GM19351 (cell line): ENCODE results near the gene ENPP1.

Source experiments
- ATAC-seq: cut with Tn5 transposase; IDR thresholded peaks from one replicate; pipeline ENCODE4 v1.9.1; 2021; ENCODE audit warnings: mild to moderate bottlenecking, moderate library complexity; ENCODE audit not compliant: unreplicated experiment

ENPP1 gene

GRCh38 chr6:131784561-131784960, 23.3 kb upstream of the ENPP1 start:
- ATAC-seq, result no peak

- no peak for ATAC-seq
Observed at GRCh38 chr6:131787079-131787478, 20.7 kb upstream of the ENPP1 start.

DNA sequence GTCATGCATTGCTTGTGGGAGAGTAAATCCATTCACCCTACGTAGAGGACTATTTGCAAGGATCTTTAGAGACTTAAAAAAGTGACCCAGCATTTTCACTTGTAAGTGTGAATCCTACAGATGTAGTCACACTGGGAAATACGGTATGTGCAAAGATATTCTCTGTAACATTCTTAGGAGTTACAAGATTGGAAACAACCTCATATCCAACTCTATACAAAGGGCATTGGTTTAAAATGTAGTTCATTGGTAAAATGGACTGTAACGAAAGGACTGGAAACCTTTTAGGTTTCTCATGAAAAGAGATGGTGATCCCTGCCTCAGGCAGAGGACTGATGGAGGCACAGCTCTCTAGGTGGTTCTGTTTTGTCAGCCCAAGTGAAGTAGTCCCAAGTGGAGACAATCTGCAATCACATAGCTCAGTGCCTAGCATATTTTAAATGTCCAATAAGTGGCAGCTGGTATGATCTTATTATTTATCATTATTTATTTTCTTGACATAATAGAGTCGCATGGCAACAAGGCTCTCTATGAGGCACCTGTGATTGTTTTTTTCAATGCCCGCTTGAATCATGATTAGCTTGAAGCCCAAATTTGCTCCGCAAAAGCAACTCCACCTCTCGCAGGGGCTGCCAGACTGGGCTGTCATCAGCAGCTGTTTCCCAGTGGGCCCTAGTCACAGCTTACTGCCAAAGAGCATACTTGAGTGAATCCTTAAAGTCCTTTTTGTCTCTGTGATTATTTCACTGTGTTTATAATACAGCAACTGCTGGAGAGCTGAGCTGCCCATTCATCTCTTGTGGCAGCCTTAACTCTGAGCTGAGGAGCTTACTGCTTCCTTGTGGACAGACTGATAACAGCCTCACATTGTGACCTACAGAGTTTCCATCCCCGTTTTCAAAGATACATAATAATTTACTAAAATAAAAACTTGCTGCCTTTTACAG, 19.8 kb upstream of the ENPP1 start:
- ATAC-seq, result no peak

GRCh38 chr6:131789219-131789618, 18.6 kb upstream of the ENPP1 start:
- ATAC-seq, result no peak

DNA sequence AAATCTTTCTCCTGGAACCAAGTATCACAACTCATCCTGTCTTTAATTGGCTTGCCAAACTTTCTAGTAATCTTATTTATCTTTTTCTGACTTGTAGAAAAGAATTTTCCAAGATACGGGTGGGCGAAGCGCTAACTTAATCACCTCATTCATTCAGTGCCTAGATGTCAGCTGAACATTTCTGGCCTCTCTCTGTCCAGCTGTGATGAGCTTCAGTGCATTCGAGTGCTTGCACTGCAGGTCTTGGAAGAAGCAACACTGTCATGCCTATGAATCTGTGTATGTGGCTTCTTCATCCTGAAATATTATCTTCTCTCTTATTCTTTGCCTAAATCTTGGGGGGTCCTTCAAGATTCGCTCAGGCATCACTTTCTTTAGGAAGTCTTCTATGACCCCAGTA, 16.3 kb upstream of the ENPP1 start:
- no peak for ATAC-seq

- no peak for ATAC-seq
Observed at GRCh38 chr6:131792091-131792496, 15.7 kb upstream of the ENPP1 start.

DNA sequence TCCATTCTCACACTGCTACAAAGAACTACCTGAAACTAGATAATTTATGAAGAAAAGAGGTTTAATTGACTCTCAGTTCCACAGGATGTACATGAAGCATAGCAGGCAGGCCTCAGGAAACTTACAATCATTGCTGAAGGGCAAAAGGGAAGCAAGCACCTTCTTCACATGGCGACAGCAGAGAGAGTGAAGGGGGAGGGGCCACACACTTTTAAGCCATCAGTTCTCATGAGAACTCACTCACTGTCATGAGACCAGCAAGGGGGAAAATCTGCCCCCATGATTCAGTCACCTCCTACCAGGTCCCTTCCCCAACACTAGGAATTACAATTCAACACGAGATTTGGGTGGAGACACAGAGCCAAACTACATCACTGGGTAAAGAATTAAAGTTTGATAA, 12.5 kb upstream of the ENPP1 start:
- ATAC-seq, result no peak

GRCh38 chr6:131802347-131802746, 5.5 kb upstream of the ENPP1 start:
- no peak for ATAC-seq

DNA sequence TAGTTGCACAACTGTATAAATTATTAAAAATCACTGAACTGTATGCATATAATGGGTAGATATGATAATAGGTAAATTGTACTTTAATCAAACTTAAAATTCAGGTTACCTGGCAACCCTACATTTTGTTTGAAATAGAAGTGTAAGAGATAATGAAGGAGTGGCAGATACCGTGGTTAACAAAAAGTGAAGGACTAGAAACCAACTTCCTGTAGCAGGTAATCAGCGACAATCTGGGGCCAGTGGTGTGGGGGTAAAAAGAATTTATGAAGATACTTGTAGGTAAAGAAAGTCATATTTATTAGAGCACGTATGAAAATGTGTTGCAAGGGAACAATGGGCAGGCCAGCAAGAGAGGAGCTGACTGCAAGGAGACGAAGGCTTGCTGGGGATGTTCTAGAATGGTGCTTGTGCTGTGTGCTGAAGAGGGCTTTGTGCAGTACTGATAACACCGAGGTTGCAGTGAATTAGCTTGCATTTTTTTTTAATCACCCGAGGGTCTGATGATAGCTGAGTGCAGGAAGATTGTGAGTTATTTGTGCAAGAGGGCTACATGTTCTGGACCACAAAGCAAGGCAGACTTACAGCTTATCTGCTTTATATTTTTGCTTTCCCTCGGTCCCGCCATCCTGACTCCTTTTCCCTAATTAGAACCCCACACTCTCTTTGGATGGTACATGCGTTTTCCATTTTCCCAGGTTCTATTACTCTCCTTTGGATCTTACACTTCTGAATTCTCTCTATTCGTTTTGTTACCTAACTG, 4.6 kb upstream of the ENPP1 start:
- ATAC-seq, result no peak

GRCh38 chr6:131804131-131804530, 3.7 kb upstream of the ENPP1 start:
- no peak for ATAC-seq

GRCh38 chr6:131807321-131807643, 538 bp upstream of the ENPP1 start:
- ATAC-seq, result no peak

DNA sequence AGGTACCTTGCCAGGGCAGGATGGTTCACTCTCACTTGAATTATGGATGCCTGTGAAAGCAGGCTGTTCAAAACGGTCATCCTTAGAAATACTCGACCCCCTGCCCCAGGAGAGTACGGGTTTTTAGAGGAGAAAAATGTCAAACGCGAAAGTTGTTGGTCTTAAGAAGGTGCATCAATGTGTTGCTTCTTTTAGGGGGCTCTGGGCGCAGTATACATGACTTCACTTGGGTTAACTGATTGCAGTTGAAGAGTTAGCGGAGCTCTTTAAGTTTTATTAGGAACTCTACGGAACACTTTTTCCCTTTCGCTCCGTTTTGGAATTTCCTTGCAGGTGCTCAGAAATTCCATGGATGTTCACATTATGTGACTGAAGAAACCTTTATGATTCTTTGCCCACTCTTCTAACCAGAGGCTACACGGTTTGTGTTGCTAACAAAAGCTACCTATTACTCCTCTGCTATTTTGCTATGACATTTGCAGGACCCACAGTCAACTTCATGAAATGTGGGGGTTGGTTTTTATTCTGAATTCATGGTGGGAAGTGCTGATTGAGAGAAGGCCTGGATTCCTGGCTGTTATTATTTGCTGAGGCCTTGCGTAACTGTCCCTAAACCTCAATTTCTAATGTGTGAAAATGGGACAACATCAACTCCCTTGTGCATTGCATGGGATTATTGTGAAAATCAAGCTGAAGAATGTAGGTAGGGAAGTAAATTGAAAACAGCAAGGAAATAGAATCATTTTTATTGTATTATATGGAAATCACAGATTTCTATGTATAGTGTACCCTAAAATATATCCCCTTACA, 845 bp downstream of the ENPP1 start:
- ATAC-seq, result no peak

- ATAC-seq, result no peak
Observed at GRCh38 chr6:131811500-131811899, 3.7 kb downstream of the ENPP1 start.

DNA sequence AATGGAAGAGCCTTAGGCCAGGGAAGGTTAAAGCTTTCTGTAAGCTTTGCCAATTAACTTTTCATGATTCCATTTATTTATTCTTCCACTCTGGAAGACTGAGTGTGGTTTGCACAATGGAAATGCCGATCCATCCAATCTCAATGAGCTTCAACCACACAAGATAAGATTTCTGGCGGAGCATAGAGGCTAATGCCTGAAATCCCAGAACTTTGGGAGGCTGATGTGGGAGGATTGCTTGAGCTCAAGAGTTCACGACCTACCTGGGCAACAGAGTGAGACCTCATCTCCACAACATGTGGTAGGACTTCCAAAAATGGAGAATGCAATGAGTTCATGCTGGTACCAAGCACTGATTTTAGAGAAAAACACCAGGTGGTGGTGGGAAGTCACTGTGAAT, 6.2 kb downstream of the ENPP1 start:
- ATAC-seq, result no peak

DNA sequence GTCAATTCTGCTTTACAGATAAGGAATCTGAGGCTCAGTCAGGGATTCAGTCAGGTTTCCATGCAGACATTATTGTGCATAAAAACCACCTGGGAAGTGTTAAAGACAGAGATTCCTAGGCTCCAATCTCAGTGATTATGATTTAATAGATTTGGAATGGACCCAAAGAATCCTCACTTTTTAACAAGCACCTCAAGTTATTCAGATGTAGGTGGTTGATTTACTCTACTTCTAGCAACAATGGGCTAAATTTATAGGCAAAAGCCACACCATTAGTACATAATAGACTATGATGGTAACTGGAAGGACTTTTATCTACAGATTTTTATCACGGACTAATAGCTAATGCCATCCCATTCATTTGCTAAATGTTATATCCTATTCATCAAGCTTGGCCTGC, 9.0 kb downstream of the ENPP1 start:
- ATAC-seq, result no peak

- peak; percentile 59 for ATAC-seq
Observed at GRCh38 chr6:131819572-131820124, 11.8 kb downstream of the ENPP1 start.

DNA sequence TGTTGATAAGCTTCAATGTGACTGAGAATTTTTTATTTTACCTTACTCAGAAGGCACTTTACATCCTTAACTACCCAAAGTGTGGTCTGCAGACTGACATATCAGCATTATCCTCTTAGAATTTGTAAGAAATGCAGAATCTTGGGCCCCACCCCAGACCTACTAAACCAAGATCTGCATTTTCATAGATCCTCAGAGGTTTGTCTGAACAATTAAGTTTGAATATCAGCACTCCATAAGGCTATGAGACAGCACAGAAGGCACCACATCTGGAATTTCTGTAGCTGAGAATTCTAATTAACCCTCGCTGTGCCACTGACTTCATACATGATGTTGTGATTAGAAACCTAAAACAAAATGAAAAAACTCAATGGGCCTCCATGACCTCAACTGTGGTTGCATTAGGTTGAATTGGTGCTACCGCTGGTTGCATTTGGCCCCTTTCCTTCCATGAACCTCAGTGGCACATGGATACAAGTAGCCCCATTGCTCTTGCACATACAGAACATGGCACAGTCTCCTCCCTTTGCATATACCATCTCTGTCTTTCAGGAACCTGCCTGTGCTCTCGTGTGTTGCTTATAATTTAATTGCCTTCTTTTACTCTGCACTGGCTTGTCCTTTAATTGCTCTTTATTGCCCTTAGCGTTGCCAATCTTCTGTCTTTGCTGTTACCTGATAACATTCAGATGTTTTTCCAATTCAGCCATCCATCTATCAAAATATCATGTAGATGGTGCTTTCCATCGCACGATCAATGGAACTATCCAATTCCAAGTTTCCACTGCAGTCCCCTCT, 13.4 kb downstream of the ENPP1 start:
- ATAC-seq, result no peak

- no peak for ATAC-seq
Observed at GRCh38 chr6:131822119-131822518, 14.3 kb downstream of the ENPP1 start.

DNA sequence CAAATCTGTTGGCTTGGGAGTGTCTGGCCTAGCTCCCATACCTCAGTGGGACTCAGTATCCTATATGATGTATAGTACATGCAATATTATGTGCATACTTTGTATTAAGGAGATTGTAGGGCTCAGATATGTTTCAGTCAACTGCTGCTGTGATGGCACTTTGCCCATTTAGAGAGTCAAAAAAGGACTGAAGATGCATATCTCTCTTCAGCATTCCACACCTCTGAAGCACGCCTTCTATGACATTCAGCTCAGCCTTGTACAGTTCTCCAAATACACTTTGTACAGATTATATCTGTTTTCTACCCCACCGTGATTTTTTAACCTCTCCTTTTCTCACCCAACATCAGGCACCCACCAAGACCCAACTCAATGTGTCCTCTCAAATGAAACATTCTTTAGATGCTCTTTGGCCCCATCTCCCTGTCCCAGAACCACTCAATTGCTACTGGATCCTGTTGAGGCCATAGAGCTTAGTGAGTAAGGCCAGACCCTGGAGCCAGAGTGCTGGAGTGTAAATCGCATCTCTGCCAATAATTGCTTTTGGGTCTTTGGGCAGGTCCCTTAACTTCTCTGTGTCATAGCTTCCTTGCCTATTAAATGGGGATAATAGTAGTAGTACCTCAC, 15.6 kb downstream of the ENPP1 start:
- ATAC-seq, result no peak

DNA sequence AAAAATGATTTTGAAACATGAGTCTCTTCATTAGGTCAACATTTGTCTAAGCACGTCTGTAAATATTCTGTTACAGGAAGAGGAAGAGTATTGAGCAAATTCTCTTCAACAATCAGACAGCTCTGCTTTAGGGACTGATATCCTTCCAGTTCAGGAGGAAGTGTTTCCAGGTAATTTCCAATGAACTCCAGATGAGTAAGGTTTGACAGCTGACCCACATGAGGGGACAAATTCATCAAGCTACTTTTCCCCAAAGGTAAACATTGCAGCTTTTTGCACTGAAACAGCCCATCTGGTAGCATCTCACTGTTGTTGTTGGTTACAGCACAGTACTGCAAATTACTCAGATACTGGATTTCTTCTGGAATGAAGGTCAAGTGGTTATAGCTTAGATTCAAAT, 18.1 kb downstream of the ENPP1 start:
- no peak for ATAC-seq
